Activated T-helper 1 cell treated with anti-CD3 and anti-CD28 coated beads, Interleukin-2, amount 50 U/mL, for 16 hours (primary cell): ENCODE data around the gene KBTBD8.
A peak's percentile ranks its signal among the peaks of the same experiment; 100 is the strongest.

Experiments
- DNase-seq, 2 donors: peaks; one replicate each; pipeline ENCODE4 v3.0.0-alpha.2; 2020; ENCODE audit warnings: low read depth in 1 of 2, low spot score in 1 of 2

Gene KBTBD8

DNA sequence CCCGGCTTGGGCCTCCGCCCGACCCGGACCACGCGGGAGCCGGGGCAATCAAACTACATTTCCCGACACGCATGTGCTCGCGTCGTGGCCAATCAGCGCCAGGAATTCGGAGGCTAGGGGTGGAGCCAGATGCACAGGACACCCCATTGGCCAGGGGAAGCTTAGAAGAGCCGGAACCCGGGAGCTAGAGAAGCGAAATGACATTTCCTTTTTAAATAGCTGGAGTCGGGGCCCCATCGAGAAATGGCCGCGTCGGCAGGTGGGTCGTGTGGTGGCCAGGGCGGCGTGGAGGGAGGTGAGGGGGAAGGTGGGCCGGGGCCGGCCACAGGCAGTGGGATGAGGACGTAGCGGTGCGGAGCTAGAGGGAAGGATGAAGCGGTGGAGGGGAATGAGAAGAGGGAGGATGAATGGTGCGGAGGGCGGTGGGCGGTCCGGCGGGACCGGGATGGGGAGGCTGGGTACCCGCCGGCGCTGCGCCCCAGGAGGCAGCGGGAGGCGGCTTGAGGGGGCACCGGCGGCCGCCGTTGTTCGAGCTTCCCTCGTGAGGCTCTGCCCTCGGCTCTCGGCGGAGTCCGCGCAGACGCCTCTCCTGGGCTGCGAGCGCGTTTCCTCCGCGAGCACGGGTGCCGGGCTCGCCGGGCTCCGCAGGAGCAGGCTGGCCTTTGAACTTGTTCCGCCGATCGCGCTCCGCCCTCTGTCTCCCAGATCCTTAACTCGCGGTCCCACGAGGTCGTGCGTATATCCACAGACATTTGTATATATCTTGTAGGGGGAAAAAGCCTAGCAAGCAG, at the start of gene KBTBD8:
Gene KBTBD8, plus strand, starts transcription at position 195 of the 791 bp plus-strand sequence. Its CDS starts 49 bp downstream, at position 244.
- peak; percentile 9 to 95 for DNase-seq

GRCh38 chr3:66948838-66949237, 49.3 kb upstream of the KBTBD8 start:
- no peak for DNase-seq

- no peak for DNase-seq
Observed at GRCh38 chr3:66949898-66950297, 48.2 kb upstream of the KBTBD8 start.

DNA sequence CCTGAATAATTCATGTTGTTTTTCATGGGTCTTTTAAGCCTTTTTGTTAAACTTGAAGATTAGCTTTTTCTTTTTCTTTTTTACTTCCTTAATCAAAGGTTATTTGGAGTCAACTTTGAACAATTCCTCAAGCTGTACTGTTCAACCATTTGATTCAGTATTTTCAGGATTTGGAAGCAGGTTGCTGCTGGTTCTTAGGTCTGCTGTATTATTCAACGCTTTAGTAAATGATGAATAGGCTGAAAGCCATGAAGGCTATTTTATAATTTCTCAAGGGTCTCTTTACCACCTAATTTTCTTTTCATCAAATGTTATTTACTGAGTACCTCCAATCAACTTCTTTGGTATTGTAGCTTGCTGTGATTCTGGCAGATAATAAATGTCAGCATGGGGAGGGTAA, 45.8 kb upstream of the KBTBD8 start:
- no peak for DNase-seq

DNA sequence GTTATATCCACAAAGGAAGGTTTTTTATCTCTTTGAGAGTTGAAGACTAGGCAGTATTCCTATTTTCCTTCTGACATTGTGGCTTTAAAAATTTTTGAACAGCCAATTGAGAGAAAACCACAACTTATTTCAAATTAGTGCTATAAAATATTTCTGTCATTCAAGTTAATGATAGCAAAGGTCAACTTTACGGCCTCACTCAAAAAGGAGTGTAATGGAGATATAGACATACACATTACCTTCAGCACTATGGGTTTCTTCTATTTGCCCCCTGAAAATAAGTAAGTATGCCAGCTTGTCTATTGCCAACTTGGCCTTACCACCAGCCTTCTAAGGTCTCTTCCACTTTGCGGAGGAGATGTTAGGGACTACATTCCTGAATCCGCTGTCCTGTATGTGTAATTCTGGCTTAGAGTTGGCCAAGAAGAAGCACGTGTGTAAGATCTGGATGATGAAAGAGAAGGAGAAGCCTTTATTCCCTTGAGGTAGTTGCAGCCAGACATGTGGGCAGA, 44.1 kb upstream of the KBTBD8 start:
- no peak for DNase-seq

- DNase-seq, result no peak
Observed at GRCh38 chr3:66956742-66957141, 41.4 kb upstream of the KBTBD8 start.

DNA sequence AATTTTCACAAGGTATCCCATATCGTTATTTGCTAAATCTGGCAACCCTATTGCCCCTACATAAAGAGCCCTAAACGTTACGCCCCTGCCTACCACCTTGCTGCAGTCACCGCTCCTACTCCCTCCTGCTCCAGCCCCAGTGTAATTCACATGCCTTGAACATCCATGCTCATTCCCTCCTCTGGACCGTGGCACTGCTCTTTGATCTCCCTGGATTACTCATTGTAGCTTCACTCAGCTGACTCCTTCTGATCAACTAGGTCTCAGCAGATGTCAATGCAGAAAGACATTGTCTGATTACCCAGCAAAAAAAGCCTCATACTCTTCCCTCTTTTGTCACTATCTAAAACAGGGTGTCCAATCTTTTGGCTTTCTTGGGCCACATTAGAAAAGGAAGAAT, 40.7 kb upstream of the KBTBD8 start:
- DNase-seq, result no peak

GRCh38 chr3:66958067-66958466, 40.0 kb upstream of the KBTBD8 start:
- DNase-seq, result no peak

- no peak for DNase-seq
Observed at GRCh38 chr3:66962664-66963063, 35.4 kb upstream of the KBTBD8 start.

GRCh38 chr3:66971245-66971644, 26.9 kb upstream of the KBTBD8 start:
- DNase-seq, result no peak

DNA sequence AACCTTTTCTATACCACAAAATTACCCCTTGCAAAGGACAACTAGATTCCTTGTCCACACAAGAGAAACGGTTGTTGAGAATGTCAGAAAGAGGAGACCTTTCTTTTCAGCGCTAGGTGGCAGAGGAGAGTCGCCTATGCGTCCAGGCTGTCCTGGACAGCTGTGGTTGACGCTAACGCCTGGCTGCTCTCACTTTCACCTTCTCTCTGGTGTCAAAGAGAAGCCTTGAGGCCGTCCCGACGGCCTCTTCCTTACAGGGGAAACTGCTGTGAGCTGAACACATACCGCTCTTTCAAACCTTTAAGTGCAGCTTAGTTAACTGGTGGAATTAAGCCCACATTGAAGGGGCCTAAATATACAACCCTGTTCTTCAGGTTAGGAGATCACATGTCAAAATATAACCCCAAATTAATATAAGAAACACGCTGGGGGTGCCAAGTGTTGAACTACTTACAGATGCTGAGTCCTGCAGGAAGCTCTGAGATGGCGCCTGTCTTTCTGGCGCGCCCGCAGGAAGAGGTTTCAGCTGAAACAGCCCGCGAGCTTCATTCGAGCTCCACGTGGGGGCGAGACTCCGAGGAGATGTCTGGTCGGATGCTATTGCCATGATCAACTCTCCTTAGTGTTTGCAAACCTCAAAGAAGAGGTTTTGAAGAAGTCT, 26.1 kb upstream of the KBTBD8 start:
- DNase-seq, result peak; percentile 29 to 40

DNA sequence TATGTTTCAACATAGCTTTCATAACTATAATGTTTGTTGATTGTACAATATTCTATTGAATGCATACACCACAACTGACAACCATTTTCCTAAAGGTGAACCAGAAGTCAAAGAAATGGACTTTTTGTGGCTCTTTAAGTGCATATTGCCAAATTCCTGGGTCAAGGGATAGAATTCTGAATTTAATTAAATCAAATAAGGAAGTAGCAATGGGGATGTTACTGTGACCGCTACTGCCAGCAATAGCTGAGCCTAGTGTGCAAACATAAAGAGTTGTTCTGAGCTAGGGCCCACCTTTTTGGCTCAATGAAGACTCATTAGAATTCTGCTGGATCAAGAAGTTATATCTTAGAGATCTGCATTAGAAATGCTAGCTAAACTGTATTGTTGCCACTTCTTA, 17.3 kb upstream of the KBTBD8 start:
- no peak for DNase-seq

GRCh38 chr3:66983101-66983500, 15.0 kb upstream of the KBTBD8 start:
- DNase-seq, result no peak

DNA sequence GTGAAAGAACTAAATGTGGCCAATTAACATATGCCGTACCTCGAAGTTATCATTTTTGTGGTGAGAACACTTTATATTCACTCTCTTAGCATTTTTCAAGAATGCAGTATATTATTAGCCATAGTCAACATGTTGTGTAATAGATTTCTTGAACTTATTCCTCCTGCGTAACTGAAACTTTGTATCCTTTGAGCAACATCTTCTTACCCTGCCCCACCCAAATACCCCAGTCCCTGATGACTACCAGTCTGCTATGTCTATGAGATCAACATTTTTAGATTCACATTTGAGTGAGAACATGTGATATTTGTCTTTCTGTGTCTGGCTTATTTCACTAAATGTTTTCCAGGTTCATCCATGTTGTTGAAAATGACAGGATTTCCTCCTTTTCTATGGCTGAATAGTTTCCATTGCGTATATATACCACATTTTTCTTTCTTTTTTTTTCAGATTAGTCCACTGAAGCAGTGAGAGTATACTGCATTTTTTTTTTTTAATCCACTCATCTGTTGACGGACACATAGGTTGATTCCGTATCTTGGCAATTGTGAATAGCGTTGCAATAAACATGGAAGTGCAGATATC, 12.7 kb upstream of the KBTBD8 start:
- DNase-seq, result no peak

GRCh38 chr3:66986406-66986805, 11.7 kb upstream of the KBTBD8 start:
- DNase-seq, result no peak

DNA sequence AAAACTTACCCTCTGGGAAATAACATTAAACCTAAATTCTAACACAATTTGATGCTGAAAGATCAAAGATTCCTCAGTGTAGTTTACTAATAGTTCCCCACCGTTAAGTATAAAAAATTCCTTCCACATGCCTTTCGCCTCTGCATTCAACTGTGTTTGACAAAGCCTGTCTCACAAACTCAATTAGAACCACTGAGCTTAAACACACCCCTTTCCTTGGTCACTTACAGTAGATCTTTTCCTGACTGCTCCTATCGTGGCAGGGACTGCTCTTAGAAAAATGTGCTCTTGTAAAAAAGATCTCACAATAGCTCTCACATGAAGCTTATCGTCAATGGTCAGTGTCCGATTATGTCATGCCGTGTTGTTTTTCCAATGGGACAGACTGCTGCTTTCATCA, 8.9 kb upstream of the KBTBD8 start:
- DNase-seq, result no peak

DNA sequence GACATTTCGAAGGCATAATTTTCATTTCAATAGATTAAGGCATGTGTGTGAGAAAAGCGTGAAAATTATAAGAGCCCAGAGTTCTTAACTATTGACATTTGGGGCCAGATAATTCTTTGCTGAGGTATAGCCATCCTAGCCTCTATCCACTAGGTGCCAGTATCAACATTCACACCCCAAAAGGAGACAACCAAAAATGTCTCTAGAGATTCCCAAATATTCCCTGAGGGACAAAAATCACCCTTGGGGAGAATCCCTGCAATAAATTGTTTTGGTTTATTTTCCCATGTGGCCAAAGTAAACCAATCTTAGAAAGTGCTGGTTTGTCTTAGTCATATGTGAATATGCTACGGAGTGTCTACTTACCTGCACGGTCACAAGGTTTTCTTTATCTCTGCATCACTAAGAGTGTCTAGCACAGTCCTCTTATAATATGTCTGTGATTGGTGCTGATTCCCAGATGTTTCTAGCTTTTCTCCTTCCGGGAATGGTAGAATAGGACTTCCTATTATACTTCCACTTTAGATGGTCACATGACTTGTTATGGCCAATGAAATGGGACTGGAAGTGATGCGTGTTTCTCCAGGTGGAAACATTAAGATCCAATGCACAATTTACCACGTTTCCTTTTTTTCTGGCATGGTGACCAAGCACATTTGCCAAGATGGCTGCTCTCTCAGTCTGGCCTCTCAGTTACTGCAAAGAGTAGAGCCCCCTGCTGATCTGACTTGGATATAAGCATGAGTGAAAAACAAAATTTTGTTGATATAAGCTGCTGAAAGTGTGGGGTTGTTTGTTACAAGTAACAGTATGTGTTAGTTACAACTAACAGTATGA, 8.0 kb upstream of the KBTBD8 start:
- no peak for DNase-seq

- no peak for DNase-seq
Observed at GRCh38 chr3:66991459-66991858, 6.6 kb upstream of the KBTBD8 start.

GRCh38 chr3:66993082-66993481, 5.0 kb upstream of the KBTBD8 start:
- DNase-seq, result no peak

- no peak for DNase-seq
Observed at GRCh38 chr3:66994588-66994987, 3.5 kb upstream of the KBTBD8 start.

- no peak for DNase-seq
Observed at GRCh38 chr3:66996696-66997095, 1.4 kb upstream of the KBTBD8 start.
